Vagina (tissue), 2 donors: ENCODE data around the gene SVEP1.

Experiments used
- POLR2A ChIP-seq, 2 donors: fragments of 450-650 bp; IDR thresholded peaks; one replicate each; pipeline ENCODE4 v1.6.1; 2017; ENCODE audit warnings: antibody characterized with exemption in 2 of 2, mild to moderate bottlenecking in 2 of 2, moderate library complexity in 2 of 2
- TF ChIP-seq, protein P1 (sequence below), 3 experiments: fragments of 450-650 bp in 2 of 3; fragments of 200-600 bp in 1 of 3; sonication (generic) in 1 of 3; IDR thresholded peaks; one replicate each; pipeline ENCODE4 v1.5.1; 2017 to 2019; ENCODE audit warnings: antibody characterized with exemption in 3 of 3, mild to moderate bottlenecking in 2 of 3, moderate library complexity in 2 of 3

DNA sequence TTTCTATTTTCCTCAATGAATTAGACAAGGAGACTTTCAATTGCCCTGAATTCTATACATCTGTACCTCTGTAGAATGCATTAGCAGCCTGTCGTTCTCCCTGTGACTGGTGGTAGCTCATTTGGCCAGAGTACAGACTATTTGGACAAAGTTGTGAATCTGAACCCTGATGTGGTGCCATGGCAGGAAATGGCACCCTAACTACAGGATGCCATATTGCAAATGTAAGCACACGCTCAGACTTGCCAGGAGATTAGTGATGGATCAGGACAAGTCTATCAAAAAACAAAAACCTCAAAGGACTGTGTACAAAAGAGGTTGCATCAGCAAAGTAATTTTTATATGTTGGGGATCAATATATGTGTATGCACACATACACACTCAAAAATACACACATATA lies 58.3 kb downstream of the SVEP1 start:
- TF ChIP-seq, protein P1, sequence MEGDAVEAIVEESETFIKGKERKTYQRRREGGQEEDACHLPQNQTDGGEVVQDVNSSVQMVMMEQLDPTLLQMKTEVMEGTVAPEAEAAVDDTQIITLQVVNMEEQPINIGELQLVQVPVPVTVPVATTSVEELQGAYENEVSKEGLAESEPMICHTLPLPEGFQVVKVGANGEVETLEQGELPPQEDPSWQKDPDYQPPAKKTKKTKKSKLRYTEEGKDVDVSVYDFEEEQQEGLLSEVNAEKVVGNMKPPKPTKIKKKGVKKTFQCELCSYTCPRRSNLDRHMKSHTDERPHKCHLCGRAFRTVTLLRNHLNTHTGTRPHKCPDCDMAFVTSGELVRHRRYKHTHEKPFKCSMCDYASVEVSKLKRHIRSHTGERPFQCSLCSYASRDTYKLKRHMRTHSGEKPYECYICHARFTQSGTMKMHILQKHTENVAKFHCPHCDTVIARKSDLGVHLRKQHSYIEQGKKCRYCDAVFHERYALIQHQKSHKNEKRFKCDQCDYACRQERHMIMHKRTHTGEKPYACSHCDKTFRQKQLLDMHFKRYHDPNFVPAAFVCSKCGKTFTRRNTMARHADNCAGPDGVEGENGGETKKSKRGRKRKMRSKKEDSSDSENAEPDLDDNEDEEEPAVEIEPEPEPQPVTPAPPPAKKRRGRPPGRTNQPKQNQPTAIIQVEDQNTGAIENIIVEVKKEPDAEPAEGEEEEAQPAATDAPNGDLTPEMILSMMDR (IDR thresholded peaks at IDR 0.05), result no peak
- no peak for TF ChIP-seq POLR2A (IDR thresholded peaks at IDR 0.05)
